Upper lobe of left lung (tissue), 6 donors: ENCODE results near the gene MALRD1. TPM values are rescaled to one million over a fixed set of nuclear protein-coding genes. Genes with fewer than 3 reads are reported as not detected.

ENCODE experiments used
- ATAC-seq, 2 donors: fragments of 200-7000 bp; cut with Tn5 transposase; one replicate each; pipeline ENCODE4 v1.9.1; 2022; ENCODE audit warnings: mild to moderate bottlenecking in 2 of 2, moderate library complexity in 2 of 2; ENCODE audit not compliant: low FRiP score in 2 of 2
- DNase-seq, 2 donors: peaks; one replicate each; pipeline ENCODE4 v3.0.0-alpha.2; 2019 to 2020
- H3K27ac ChIP-seq, 4 donors: fragments of 200-600 bp; sonication (generic); one replicate each; pipeline ENCODE4 v1.5.1; 2016 to 2019
- H3K27me3 ChIP-seq, 4 donors: fragments of 200-600 bp; sonication (generic); one replicate each; pipeline ENCODE4 v1.5.1; 2017 to 2019
- H3K36me3 ChIP-seq, 4 donors: fragments of 200-600 bp; sonication (generic); one replicate each; pipeline ENCODE4 v1.5.1; 2016 to 2019
- H3K4me1 ChIP-seq, 4 donors: fragments of 200-600 bp; sonication (generic); one replicate each; pipeline ENCODE4 v1.5.1; 2018 to 2019
- H3K4me3 ChIP-seq, 4 donors: fragments of 200-600 bp; sonication (generic); one replicate each; pipeline ENCODE4 v1.5.1; 2017 to 2019; ENCODE audit warnings: mild to moderate bottlenecking in 2 of 4, moderate library complexity in 1 of 4
- H3K9me3 ChIP-seq, 4 donors: fragments of 200-600 bp; sonication (generic); one replicate each; pipeline ENCODE4 v1.5.1; 2018 to 2019
- CTCF ChIP-seq, 6 experiments: fragments of 450-650 bp in 4 of 6; fragments of 200-600 bp in 2 of 6; sonication (generic) in 2 of 6; IDR thresholded peaks; one replicate each; pipeline ENCODE4 v1.5.1; 2016 to 2019; ENCODE audit warnings: antibody characterized with exemption in 6 of 6
- EP300 ChIP-seq, 4 donors: sonication (generic); formaldehyde crosslinking; IDR thresholded peaks; one replicate each; pipeline ENCODE4 v1.5.1; 2017; ENCODE audit warnings: antibody characterized with exemption in 4 of 4, control low read depth in 2 of 4
- POLR2A ChIP-seq, 4 donors: fragments of 450-650 bp; IDR thresholded peaks; one replicate each; pipeline ENCODE4 v1.5.1; 2016 to 2017; ENCODE audit warnings: antibody characterized with exemption in 4 of 4, mild to moderate bottlenecking in 2 of 4
- POLR2AphosphoS5 ChIP-seq, 2 donors: sonication (generic); formaldehyde crosslinking; IDR thresholded peaks; one replicate each; pipeline ENCODE4 v1.5.1; 2017; ENCODE audit warnings: antibody characterized with exemption in 2 of 2
- WGBS, 2 donors: methylation state at CpG; one replicate each; pipeline ENCODE4 v1.1.5; 2017 to 2018; 5-methylcytosine and 5-hydroxymethylcytosine counted together
- total RNA-seq, 6 donors: library from RNA; depleted of rRNA in 4 of 6; stranded (reverse); fragments of >200 nt in 4 of 6; gene quantifications; one replicate each; pipeline versions ENCODE4 v1.1.0 to v1.2.1, GENCODE V29; 2016 to 2021
- donor health status: DM: no; HTN: no; CAD: no; lungs with moderate emphysema.
- donor health status: DM: no; HTN: yes; CAD: no; lungs with severe emphysema.

The MALRD1 gene
- total RNA-seq, 6 donors from 2014 or later, result 2.7 to 21.0 (median 7.5) TPM

- DNase-seq (no peak), ATAC-seq (no peak)
- Histone ChIP-seq H3K4me1 (no peaks in the 10 kb centered on the region), H3K9me3 (no peaks in the 10 kb centered on the region), H3K27ac (no peak overlapping the region), H3K27me3 (no peaks in the 10 kb centered on the region), H3K4me3 (no peak overlapping the region), H3K36me3 (no peaks in the 10 kb centered on the region)
- WGBS, 2 donors, result 59 to 66% methylated on average over 2 of the region's 2 CpGs
- TF ChIP-seq CTCF (IDR thresholded peaks at IDR 0.05), result no peak
- no peak for TF ChIP-seq POLR2A (IDR thresholded peaks at IDR 0.05)
- TF ChIP-seq EP300 (IDR thresholded peaks at IDR 0.05), result no peak
- TF ChIP-seq POLR2AphosphoS5 (IDR thresholded peaks at IDR 0.05), result no peak
These were observed 434.8 kb downstream of the MALRD1 start for GRCh38 chr10:19483421-19483820.

DNA sequence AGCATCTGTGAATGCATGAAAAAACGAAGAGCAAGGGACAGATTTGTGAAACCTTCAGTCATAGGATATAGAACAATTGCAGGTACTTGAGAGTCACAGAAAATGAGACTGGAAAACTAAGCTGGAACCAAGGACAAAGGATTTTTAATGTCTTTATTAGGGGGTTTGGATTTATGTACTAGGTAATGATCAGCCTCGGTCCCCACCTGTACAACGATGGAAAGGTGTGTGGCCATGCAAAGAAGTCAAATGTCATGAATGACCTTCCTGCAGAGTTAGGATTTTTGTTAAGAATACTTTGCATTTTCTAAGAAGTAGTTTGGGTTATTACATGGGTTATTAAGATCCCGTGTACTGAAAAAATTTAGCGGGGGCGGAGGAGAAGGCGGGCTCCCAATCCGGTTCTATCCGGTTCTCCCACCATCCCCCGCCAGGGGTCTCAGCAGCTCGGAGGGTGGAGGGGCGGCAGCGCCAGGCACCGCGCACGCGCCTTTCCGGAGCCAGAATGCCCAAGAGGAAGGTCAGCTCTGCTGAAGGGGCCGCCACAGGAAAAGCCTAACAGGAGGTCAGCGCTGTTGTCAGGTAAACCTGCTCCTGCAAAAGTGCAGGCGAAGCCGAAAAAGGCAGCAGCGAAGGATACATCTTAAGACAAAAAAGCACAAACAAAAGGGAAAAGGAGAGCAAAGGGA, 440.1 kb downstream of the MALRD1 start:
- no peak overlapping the region for H3K27ac ChIP-seq
- peak in 1 of 2 donors; percentile 87 for DNase-seq
- peak overlapping the region in 2 of 4 donors; percentile 0 to 12 for H3K4me3 ChIP-seq
- peak; percentile 61 to 88 for ATAC-seq
- no peaks in the 10 kb centered on the region for H3K9me3 ChIP-seq
- TF ChIP-seq POLR2AphosphoS5 (IDR thresholded peaks at IDR 0.05) (no peak), CTCF (IDR thresholded peaks at IDR 0.05) (no peak), EP300 (IDR thresholded peaks at IDR 0.05) (no peak), POLR2A (IDR thresholded peaks at IDR 0.05) (no peak)
- H3K27me3 ChIP-seq, result no peaks in the 10 kb centered on the region
- WGBS, 2 donors, result 38 to 52% methylated on average over 23 of the region's 23 CpGs
- H3K36me3 ChIP-seq, result no peaks in the 10 kb centered on the region
- no peaks in the 10 kb centered on the region for H3K4me1 ChIP-seq

GRCh38 chr10:19491166-19491565, 442.6 kb downstream of the MALRD1 start:
- Histone ChIP-seq H3K4me1 (no peaks in the 10 kb centered on the region), H3K9me3 (no peaks in the 10 kb centered on the region), H3K27ac (no peak overlapping the region), H3K4me3 (no peak overlapping the region), H3K27me3 (no peaks in the 10 kb centered on the region), H3K36me3 (no peaks in the 10 kb centered on the region)
- ATAC-seq (no peak), DNase-seq (no peak)
- TF ChIP-seq CTCF (IDR thresholded peaks at IDR 0.05), result no peak
- TF ChIP-seq POLR2AphosphoS5 (IDR thresholded peaks at IDR 0.05), result no peak
- TF ChIP-seq POLR2A (IDR thresholded peaks at IDR 0.05), result no peak
- no peak for TF ChIP-seq EP300 (IDR thresholded peaks at IDR 0.05)
- WGBS, 2 donors, result 92 to 95% methylated on average over 2 of the region's 2 CpGs

GRCh38 chr10:19493917-19494316, 445.3 kb downstream of the MALRD1 start:
- no peak for ATAC-seq
- TF ChIP-seq POLR2A (IDR thresholded peaks at IDR 0.05), result no peak
- TF ChIP-seq CTCF (IDR thresholded peaks at IDR 0.05), result no peak
- no peak for TF ChIP-seq EP300 (IDR thresholded peaks at IDR 0.05)
- TF ChIP-seq POLR2AphosphoS5 (IDR thresholded peaks at IDR 0.05), result no peak
- H3K27me3 ChIP-seq, result no peaks in the 10 kb centered on the region
- no peak overlapping the region for H3K4me3 ChIP-seq
- 91 to 96% methylated on average over 3 of the region's 3 CpGs for WGBS, 2 donors
- H3K9me3 ChIP-seq, result no peaks in the 10 kb centered on the region
- H3K36me3 ChIP-seq, result no peaks in the 10 kb centered on the region
- no peak for DNase-seq
- H3K27ac ChIP-seq, result no peak overlapping the region
- peaks cover 0 to 3% (median 0%) of the 10 kb centered on the region in 4 donors for H3K4me1 ChIP-seq

- WGBS, 2 donors, result 89 to 93% methylated on average over 4 of the region's 4 CpGs
- Histone ChIP-seq H3K27ac (no peak overlapping the region), H3K27me3 (no peaks in the 10 kb centered on the region), H3K4me1 (peaks cover 0 to 3% (median 0%) of the 10 kb centered on the region in 4 donors), H3K4me3 (no peak overlapping the region), H3K9me3 (no peaks in the 10 kb centered on the region), H3K36me3 (no peaks in the 10 kb centered on the region)
- no peak for ATAC-seq
- no peak for DNase-seq
- TF ChIP-seq CTCF (IDR thresholded peaks at IDR 0.05) (no peak), EP300 (IDR thresholded peaks at IDR 0.05) (no peak), POLR2A (IDR thresholded peaks at IDR 0.05) (no peak), POLR2AphosphoS5 (IDR thresholded peaks at IDR 0.05) (no peak)
These were observed 448.4 kb downstream of the MALRD1 start for GRCh38 chr10:19497026-19497425.
